DMS 273 (cell line): Measurements from ENCODE around the gene LIMS3.
"Not testable (repeated sequence)": the region's sequence is repeated elsewhere in the genome, so short reads cannot be mapped to it uniquely, and the experiment has no call there.

Experiments used
- DNase-seq: peaks from one replicate; lab custom pipeline; 2025; ENCODE audit not compliant: unreplicated experiment; lab: John Stamatoyannopoulos, UW

The LIMS3 gene

GRCh38 chr2:109921543-109922384 is 23.3 kb downstream of the LIMS3 start:
- DNase-seq, result not testable (repeated sequence)

- not testable (repeated sequence) for DNase-seq
Observed at GRCh38 chr2:109924481-109924880, 26.0 kb downstream of the LIMS3 start.

GRCh38 chr2:109927803-109928202 is 29.3 kb downstream of the LIMS3 start:
- not testable (repeated sequence) for DNase-seq

- not testable (repeated sequence) for DNase-seq
Observed at GRCh38 chr2:109929222-109929621, 30.7 kb downstream of the LIMS3 start.

- not testable (repeated sequence) for DNase-seq
Observed at GRCh38 chr2:109936534-109936933, 38.0 kb downstream of the LIMS3 start.

- DNase-seq, result not testable (repeated sequence)
Observed at GRCh38 chr2:109945362-109945761, 46.9 kb downstream of the LIMS3 start.

GRCh38 chr2:109947262-109947958 is 48.9 kb downstream of the LIMS3 start:
- not testable (repeated sequence) for DNase-seq

GRCh38 chr2:109947959-109948520 is 49.6 kb downstream of the LIMS3 start:
- not testable (repeated sequence) for DNase-seq

GRCh38 chr2:109950146-109950843 is 51.8 kb downstream of the LIMS3 start:
- not testable (repeated sequence) for DNase-seq

GRCh38 chr2:109963942-109964341 is 65.5 kb downstream of the LIMS3 start:
- not testable (repeated sequence) for DNase-seq

GRCh38 chr2:109965482-109965881 is 67.0 kb downstream of the LIMS3 start:
- not testable (repeated sequence) for DNase-seq

- DNase-seq, result not testable (repeated sequence)
Observed at GRCh38 chr2:109966107-109966736, 67.7 kb downstream of the LIMS3 start.

- not testable (repeated sequence) for DNase-seq
Observed at GRCh38 chr2:109966858-109967257, 68.4 kb downstream of the LIMS3 start.

GRCh38 chr2:109969864-109970263 is 71.4 kb downstream of the LIMS3 start:
- not testable (repeated sequence) for DNase-seq

GRCh38 chr2:109971710-109972109 is 73.2 kb downstream of the LIMS3 start:
- DNase-seq, result not testable (repeated sequence)
